NCI-H526 treated with DMSO at 0.1 percent for 48 hours (cell line): ENCODE data around the gene LCT.
A peak's percentile ranks its signal among the peaks of the same experiment; 100 is the strongest.

ENCODE experiments used
- DNase-seq: peaks from one replicate; lab custom pipeline; 2025; lab: John Stamatoyannopoulos, UW

The LCT gene

DNA sequence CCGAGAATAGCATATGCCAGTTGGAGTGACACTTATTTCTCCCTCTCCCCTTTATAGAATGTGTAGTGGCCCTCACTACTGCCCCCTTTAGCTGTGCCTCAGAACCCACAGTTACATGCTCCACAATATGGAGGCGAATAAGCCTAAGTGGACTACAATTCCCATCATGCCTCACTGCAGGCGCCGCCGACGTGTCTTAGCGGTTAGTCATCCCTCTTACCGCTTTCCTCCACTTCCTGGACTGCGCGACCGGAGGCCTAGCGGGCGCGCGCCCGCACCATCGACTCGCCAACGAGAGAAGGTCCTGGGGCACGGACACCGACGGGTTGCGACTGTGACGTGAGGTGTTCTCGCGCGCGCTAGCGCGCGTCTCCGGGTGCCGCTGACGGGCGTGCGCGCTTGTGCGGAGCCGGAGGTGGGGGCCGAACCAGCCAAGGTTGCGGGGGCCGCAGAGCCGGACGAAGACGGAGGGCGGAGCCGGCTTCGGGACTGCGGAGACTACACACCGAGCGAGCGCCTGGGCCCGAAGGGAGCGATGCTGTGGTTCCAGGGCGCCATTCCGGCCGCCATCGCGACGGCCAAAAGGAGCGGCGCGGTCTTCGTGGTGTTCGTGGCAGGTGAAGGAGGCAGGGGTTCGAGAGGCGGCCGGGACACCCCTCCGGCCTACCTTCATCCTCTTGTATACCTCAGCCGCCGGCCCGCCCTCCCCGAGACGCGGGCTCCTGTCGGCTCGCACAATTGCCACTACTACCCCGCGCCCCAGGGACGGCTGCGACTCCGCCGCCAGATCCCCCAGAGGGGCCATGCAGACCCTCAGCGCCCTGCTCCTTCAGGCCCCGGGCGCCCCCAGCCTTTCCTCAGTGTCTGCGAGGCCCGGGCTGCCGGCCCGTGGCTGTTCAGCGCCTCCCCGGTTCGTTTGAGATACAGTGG lies 95.3 kb downstream of the LCT start, which contains the start of gene UBXN4:
UBXN4 (plus strand) TSS at position 461 of the 930 bp plus-strand sequence; CDS start at position 536, 75 bp downstream.
- peak; percentile 95 for DNase-seq

DNA sequence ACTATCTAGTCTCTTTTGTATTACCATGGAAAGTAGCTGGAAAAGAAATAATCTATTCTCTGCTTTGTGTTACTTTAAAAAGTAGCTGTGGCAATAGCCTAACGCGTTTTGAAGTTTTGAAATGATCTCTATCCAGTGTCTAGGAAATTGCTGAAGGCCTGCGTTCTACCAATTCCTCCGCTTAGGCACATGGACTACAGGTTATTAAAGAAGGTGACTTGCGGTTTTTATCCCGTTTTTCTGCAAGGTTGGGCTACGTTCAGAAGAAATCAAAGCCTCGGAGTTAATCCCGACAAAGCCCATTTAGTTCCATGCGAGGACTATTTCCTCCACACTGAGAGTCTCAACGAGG lies 96.0 kb downstream of the LCT start:
- DNase-seq = no peak

DNA sequence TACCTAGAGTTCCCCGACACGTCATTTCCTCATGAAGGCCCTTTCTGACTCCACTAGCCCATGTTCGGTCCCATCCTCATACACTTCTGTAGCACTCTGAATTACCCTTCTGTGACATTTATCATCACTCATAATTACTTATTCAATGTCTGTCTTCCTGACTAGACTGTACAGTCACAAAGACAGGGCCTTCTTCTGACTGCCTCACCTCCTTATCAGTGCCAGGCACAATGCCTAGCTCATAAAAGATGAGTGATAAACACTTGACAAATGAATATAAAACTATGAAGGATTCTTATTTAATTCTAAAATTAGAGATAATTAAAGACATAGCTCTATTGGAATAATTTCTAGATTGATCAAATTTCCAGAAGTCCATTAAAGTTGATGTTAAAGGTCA lies 96.8 kb downstream of the LCT start:
- no peak for DNase-seq
